ENCODE measurements around the gene GNG2. TPM values are rescaled to one million over a fixed set of nuclear protein-coding genes. Genes with fewer than 3 reads are reported as not detected.

Gene GNG2
- total RNA-seq, 4 donors from 2014 or later = 7.5 to 32.8 (median 14.2) TPM

GRCh38 chr14:52011523-52011922 is 151.1 kb downstream of the GNG2 start:
- intact Hi-C loops (cut with DNase I; ENCODE audit: low total_unique reads) (no loop called here), in situ Hi-C loops (cut with MboI; ENCODE audit: low pct_ligation_motif_present in 1 of 4, low pct_unique_long_range_greater_than_20kb in 1 of 4, low sequenced_read_pairs in 3 of 4) (loop anchor here in 1 of 4 donors (25.0 kb wide), 2 partner anchors 251 to 476 kb away; partner anchors contain the start of gene PTGDR)
- Histone ChIP-seq H3K27me3 (no peaks in the 10 kb centered on the region), H3K27ac (no peak overlapping the region), H3K4me1 (no peaks in the 10 kb centered on the region), H3K4me3 (no peak overlapping the region), H3K36me3 (peaks cover 0 to 37% (median 13%) of the 10 kb centered on the region in 4 donors), H3K9me3 (no peaks in the 10 kb centered on the region)
- DNase-seq = no peak
- TF ChIP-seq POLR2A (IDR thresholded peaks at IDR 0.05) = no peak
- TF ChIP-seq CTCF (IDR thresholded peaks at IDR 0.05) = no peak
- no peak for TF ChIP-seq POLR2AphosphoS5 (IDR thresholded peaks at IDR 0.05)
- no peak for TF ChIP-seq EP300 (IDR thresholded peaks at IDR 0.05; ENCODE audit: low read depth)
- 91 to 100% methylated on average over 2 to 9 of the region's 9 CpGs for WGBS, 2 donors (ENCODE audit: low coverage in 1 of 2)

- intact Hi-C loops (cut with DNase I; ENCODE audit: low total_unique reads) = no loop called here
Observed at GRCh38 chr14:52012635-52013034, 152.2 kb downstream of the GNG2 start.

GRCh38 chr14:52013984-52014600 is 153.7 kb downstream of the GNG2 start:
- DNase-seq = no peak
- in situ Hi-C loops (cut with MboI; ENCODE audit: low pct_ligation_motif_present in 1 of 4, low pct_unique_long_range_greater_than_20kb in 1 of 4, low sequenced_read_pairs in 3 of 4) = loop anchor here in 1 of 4 donors (25.0 kb wide), 2 partner anchors 248 to 473 kb away; partner anchors contain the start of gene PTGDR
- no peaks in the 10 kb centered on the region for H3K27me3 ChIP-seq
- H3K27ac ChIP-seq = no peak overlapping the region
- H3K4me3 ChIP-seq = no peak overlapping the region
- peaks cover 0 to 17% (median 5%) of the 10 kb centered on the region in 4 donors for H3K36me3 ChIP-seq
- H3K4me1 ChIP-seq = peaks cover 6 to 16% (median 8%) of the 10 kb centered on the region in 4 donors
- TF ChIP-seq CTCF (IDR thresholded peaks at IDR 0.05) (no peak), POLR2AphosphoS5 (IDR thresholded peaks at IDR 0.05) (no peak), POLR2A (IDR thresholded peaks at IDR 0.05) (no peak), EP300 (IDR thresholded peaks at IDR 0.05; ENCODE audit: low read depth) (no peak)
- no peaks in the 10 kb centered on the region for H3K9me3 ChIP-seq
- intact Hi-C loops (cut with DNase I; ENCODE audit: low total_unique reads) = no loop called here
- 82 to 90% methylated on average over 7 to 11 of the region's 11 CpGs for WGBS, 2 donors (ENCODE audit: low coverage in 1 of 2)

More at GRCh38 chr14:52012635-52013034, 152.2 kb downstream of the GNG2 start:
- DNase-seq = no peak
- Histone ChIP-seq H3K36me3 (peaks cover 0 to 26% (median 8%) of the 10 kb centered on the region in 4 donors), H3K9me3 (no peaks in the 10 kb centered on the region), H3K4me3 (no peak overlapping the region), H3K27me3 (no peaks in the 10 kb centered on the region), H3K27ac (no peak overlapping the region), H3K4me1 (peaks cover 0 to 1% (median 0%) of the 10 kb centered on the region in 4 donors)
- 33 to 60% methylated on average over 1 to 4 of the region's 4 CpGs for WGBS, 2 donors (ENCODE audit: low coverage in 1 of 2)
- TF ChIP-seq POLR2A (IDR thresholded peaks at IDR 0.05) (no peak), CTCF (IDR thresholded peaks at IDR 0.05) (no peak), POLR2AphosphoS5 (IDR thresholded peaks at IDR 0.05) (no peak), EP300 (IDR thresholded peaks at IDR 0.05; ENCODE audit: low read depth) (no peak)
- in situ Hi-C loops (cut with MboI; ENCODE audit: low pct_ligation_motif_present in 1 of 4, low pct_unique_long_range_greater_than_20kb in 1 of 4, low sequenced_read_pairs in 3 of 4) = loop anchor here in 1 of 4 donors (25.0 kb wide), 2 partner anchors 250 to 475 kb away; partner anchors contain the start of gene PTGDR

- H3K9me3 ChIP-seq = no peaks in the 10 kb centered on the region
- H3K27me3 ChIP-seq = no peaks in the 10 kb centered on the region
- in situ Hi-C loops (cut with MboI; ENCODE audit: low pct_ligation_motif_present in 1 of 4, low pct_unique_long_range_greater_than_20kb in 1 of 4, low sequenced_read_pairs in 3 of 4) = loop anchor here in 1 of 4 donors (25.0 kb wide), 2 partner anchors 248 to 473 kb away; partner anchors contain the start of gene PTGDR
- DNase-seq = no peak
- H3K36me3 ChIP-seq = peaks cover 0 to 10% (median 1%) of the 10 kb centered on the region in 4 donors
- WGBS, 2 donors (ENCODE audit: low coverage in 1 of 2) = 70 to 86% methylated on average over 2 to 15 of the region's 15 CpGs
- TF ChIP-seq CTCF (IDR thresholded peaks at IDR 0.05) = no peak
- no peak for TF ChIP-seq EP300 (IDR thresholded peaks at IDR 0.05; ENCODE audit: low read depth)
- intact Hi-C loops (cut with DNase I; ENCODE audit: low total_unique reads) = no loop called here
- peaks cover 8 to 22% (median 14%) of the 10 kb centered on the region in 4 donors for H3K4me1 ChIP-seq
- no peak overlapping the region for H3K27ac ChIP-seq
- H3K4me3 ChIP-seq = no peak overlapping the region
Observed at GRCh38 chr14:52014601-52015267, 154.3 kb downstream of the GNG2 start.

Measured in transverse colon (tissue), 4 donors.